ENCODE data around the gene SCAMP5.

The SCAMP5 gene

GRCh38 chr15:75031848-75032247 lies 36.5 kb downstream of the SCAMP5 start:
- H3K4me3 ChIP-seq (ENCODE audit: low read depth, low read length) = no peak overlapping the region
- TF ChIP-seq, protein P1, sequence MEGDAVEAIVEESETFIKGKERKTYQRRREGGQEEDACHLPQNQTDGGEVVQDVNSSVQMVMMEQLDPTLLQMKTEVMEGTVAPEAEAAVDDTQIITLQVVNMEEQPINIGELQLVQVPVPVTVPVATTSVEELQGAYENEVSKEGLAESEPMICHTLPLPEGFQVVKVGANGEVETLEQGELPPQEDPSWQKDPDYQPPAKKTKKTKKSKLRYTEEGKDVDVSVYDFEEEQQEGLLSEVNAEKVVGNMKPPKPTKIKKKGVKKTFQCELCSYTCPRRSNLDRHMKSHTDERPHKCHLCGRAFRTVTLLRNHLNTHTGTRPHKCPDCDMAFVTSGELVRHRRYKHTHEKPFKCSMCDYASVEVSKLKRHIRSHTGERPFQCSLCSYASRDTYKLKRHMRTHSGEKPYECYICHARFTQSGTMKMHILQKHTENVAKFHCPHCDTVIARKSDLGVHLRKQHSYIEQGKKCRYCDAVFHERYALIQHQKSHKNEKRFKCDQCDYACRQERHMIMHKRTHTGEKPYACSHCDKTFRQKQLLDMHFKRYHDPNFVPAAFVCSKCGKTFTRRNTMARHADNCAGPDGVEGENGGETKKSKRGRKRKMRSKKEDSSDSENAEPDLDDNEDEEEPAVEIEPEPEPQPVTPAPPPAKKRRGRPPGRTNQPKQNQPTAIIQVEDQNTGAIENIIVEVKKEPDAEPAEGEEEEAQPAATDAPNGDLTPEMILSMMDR (IDR thresholded peaks at IDR 0.05; ENCODE audit: control insufficient read depth, extremely low read depth, insufficient read depth) = no peak
- DNase-seq (ENCODE audit: low read depth) = no peak

DNA sequence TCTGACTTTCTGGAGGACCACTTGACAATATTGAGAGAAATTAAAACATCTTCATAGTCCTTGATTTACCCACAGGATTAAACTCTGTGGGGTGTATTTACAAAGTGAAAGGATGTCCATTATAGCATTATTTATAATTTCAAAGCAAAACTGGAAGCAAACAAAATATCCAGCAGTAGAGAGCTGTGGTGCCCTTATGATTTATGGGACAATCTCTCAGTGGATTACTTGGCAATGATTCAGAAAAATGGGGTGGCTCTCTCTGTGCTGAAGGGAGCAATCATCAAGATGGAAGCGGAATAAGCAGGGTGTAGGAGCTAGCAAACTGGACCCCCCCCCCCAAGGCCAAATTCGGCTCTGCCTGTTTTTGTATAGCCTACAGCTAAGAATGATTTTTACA lies 37.0 kb downstream of the SCAMP5 start:
- no peak overlapping the region for H3K4me3 ChIP-seq (ENCODE audit: low read depth, low read length)
- DNase-seq (ENCODE audit: low read depth) = no peak
- TF ChIP-seq, protein P1 (IDR thresholded peaks at IDR 0.05; ENCODE audit: control insufficient read depth, extremely low read depth, insufficient read depth) = no peak

- TF ChIP-seq, protein P1 (IDR thresholded peaks at IDR 0.05; ENCODE audit: control insufficient read depth, extremely low read depth, insufficient read depth) = no peak
- no peak for DNase-seq (ENCODE audit: low read depth)
- no peak overlapping the region for H3K4me3 ChIP-seq (ENCODE audit: low read depth, low read length)
These were observed 38.4 kb downstream of the SCAMP5 start for GRCh38 chr15:75033809-75034208.

- DNase-seq (ENCODE audit: low read depth) = no peak
- TF ChIP-seq, protein P1 (IDR thresholded peaks at IDR 0.05; ENCODE audit: control insufficient read depth, extremely low read depth, insufficient read depth) = no peak
- H3K4me3 ChIP-seq (ENCODE audit: low read depth, low read length) = no peak overlapping the region
These were observed 39.3 kb downstream of the SCAMP5 start for GRCh38 chr15:75034615-75035014.

GRCh38 chr15:75036212-75036616 lies 40.9 kb downstream of the SCAMP5 start:
- H3K4me3 ChIP-seq (ENCODE audit: low read depth, low read length) = no peak overlapping the region
- TF ChIP-seq, protein P1 (IDR thresholded peaks at IDR 0.05; ENCODE audit: control insufficient read depth, extremely low read depth, insufficient read depth) = no peak
- peak; percentile 87 for DNase-seq (ENCODE audit: low read depth)

DNA sequence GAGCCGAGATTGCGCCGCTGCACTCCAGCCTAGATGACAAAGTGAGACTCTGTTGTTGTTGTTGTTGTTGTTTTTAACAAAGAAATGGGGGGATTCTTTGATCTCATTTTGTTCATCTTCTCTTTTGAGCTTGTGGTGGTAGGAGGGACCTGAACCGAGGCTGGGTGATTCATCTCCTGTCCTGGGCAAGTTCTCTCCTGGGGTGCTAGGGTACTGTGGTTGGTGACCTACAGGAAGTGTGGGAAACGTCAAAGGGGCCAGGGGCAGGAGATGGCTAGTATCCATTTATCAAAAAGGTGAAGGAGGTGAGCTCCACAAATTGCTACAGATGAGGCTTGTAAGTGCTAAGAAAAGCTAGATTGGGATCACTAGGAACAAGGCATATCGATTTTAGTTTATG lies 42.3 kb downstream of the SCAMP5 start:
- DNase-seq (ENCODE audit: low read depth) = no peak
- H3K4me3 ChIP-seq (ENCODE audit: low read depth, low read length) = no peak overlapping the region
- TF ChIP-seq, protein P1 (IDR thresholded peaks at IDR 0.05; ENCODE audit: control insufficient read depth, extremely low read depth, insufficient read depth) = no peak

DNA sequence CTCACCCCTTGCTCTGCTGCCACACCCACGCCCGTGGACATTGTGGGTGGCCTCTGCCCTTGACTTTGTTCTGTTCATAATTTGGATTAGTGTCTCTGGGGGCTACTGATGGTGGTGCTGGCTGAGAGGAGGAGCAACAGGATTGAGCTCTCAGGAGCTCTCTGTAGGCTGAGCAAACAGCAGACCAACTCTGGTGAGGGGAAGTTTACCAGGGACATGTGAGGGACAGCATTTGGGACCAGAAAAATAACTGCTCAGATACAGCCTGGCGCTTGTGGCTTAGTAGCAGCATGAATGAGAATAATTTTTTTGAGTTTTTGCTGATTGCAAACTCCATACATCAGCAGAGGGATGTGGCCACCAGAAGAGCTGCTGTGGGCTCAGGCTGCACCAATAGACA lies 42.9 kb downstream of the SCAMP5 start:
- TF ChIP-seq, protein P1 (IDR thresholded peaks at IDR 0.05; ENCODE audit: control insufficient read depth, extremely low read depth, insufficient read depth) = no peak
- no peak overlapping the region for H3K4me3 ChIP-seq (ENCODE audit: low read depth, low read length)
- no peak for DNase-seq (ENCODE audit: low read depth)
